GM21576 (cell line): ENCODE data around the gene SCN10A.

Experiments used
- ATAC-seq: cut with Tn5 transposase; IDR thresholded peaks from one replicate; pipeline ENCODE4 v1.9.1; 2021; ENCODE audit warnings: mild to moderate bottlenecking, moderate library complexity; ENCODE audit not compliant: unreplicated experiment

Gene SCN10A

GRCh38 chr3:38816026-38816425, at the start of gene SCN10A:
Gene SCN10A (minus strand): TSS chr3:38816217. CDS start chr3:38794010, 22,207 bp downstream.
- ATAC-seq: no peak

DNA sequence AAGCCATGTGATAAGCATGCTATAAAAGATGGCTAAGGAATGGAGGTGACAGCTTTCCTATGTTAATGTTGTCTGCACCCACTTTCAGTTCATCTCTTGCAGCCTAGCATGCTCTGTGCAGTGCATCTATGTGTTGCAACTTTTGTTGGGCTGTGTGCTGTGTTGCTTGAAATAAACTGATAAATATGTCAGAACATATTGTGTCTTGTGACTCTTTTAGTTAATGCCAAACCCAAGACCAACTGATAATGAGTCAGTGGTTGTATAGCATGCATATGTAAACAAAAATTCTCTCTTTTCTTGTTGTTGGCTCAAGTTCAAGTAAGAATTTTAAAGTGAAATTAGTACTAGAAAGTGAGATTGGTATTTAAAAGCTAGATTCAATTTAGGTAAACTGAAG, 37.0 kb upstream of the SCN10A start:
- no peak for ATAC-seq

GRCh38 chr3:38843898-38844297, 27.9 kb upstream of the SCN10A start:
- ATAC-seq: no peak

DNA sequence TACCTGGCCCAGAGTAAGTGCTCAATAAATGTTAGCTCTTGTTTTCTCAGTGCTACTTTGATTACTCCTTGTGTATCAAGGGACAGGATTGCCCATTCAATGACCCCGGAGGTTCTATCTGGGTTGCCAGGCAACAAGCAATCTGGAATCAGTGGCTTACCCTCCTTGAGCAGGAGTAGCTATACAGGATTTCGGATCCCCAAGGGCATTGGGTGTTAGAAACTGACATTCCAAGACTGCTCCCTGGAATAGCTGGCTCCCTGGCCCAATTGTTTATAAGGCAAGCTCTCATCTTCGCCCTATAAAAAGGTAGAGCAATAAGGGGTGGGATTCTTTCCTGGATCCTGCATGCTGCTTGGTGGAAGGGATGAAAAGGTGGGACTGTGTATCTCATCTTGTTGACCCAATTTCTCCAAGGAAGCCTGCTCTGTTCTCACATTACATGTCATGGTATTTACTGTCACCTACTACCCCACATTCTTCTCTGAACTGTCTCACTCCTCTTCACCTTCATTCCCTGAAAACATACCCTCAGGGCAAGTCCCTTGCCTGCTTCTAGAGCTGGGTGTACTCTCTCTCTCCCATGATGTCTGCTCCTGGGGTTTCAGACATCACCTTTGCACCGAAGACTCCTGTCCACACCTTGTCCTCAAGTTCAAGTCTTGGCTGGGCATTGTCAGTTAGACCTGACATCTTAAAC, 26.4 kb upstream of the SCN10A start:
- ATAC-seq: no peak

- no peak for ATAC-seq
These were observed 25.0 kb upstream of the SCN10A start for GRCh38 chr3:38840987-38841386.

- ATAC-seq: no peak
These were observed 21.3 kb upstream of the SCN10A start for GRCh38 chr3:38837358-38837757.

DNA sequence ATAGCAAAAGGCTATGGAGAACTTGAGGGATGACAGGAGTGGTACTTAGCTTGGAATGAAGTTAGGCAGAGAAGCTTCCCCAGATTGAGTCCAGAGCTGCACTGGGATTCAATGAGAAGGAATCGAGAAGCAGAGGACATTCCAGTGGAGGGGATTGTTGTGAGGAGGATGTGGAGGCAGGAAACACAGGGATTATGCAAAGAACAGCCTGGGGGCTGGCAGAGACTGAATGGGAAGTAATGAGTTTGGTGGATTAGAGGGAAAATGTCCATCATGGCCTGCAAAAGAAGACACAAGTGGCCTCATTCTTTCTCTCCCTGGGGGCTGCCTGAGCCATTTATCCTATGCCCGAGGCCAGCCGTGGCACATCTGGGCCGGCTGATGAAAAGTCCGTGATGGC, 20.5 kb upstream of the SCN10A start:
- no peak for ATAC-seq

DNA sequence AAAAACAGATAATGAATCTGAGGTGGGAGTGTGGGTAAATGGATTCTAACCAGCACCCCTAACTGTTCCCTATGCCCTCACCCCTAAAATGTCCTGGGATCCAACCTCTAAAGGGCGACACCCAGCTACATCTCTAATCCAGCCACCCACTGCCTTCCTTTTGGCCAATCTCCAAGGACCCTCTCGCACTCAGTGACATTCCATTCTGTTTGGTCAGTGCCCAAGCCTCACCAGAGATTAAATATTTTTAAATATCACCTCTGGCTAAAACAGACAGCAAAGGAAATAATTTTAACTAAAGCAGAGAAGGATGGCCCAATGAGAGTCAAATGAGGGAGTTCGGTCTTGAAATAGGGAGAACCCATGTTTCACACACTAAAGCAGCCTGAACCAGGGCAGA, 19.9 kb upstream of the SCN10A start:
- no peak for ATAC-seq

DNA sequence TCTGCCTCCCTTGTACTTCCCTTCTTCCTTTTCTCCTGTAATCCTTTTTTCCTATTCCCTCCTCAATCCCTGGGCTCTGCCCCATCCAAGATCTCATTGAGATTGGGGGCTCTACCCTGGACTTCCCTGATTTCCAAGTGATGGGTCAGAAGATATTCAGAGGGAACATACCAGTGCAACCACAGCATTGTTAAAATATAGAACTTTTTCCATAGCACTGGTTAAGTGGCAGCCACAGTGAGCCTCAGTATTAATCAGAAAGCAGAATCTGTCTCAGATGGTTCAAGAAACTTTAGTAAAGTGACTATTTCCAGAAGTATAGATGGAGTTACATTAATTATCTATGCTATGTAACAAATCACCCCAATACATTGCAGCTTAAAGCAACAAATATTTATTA, 18.7 kb upstream of the SCN10A start:
- no peak for ATAC-seq

DNA sequence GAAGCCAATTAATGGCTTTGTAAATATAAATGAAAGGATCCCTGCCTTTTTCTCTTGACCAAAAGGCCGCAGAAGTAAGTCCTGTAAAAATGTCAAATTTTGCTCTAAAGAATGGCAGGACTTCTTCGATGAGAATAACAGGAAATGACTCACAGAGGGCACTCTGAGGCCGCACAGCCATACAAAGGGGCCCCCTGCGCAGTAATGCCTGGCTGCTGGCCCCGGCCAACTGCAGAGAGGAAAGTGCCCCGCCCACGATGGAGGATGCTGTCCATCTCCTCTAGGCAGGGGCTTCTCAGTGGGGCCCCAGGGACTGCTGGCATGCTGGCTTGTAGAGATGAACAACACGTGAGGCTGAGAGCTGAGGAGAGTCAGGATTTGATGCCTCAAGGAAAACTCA, 18.1 kb upstream of the SCN10A start:
- no peak for ATAC-seq

GRCh38 chr3:38829404-38829803, 13.4 kb upstream of the SCN10A start:
- no peak for ATAC-seq

- ATAC-seq: no peak
These were observed 12.7 kb upstream of the SCN10A start for GRCh38 chr3:38828681-38829080.

DNA sequence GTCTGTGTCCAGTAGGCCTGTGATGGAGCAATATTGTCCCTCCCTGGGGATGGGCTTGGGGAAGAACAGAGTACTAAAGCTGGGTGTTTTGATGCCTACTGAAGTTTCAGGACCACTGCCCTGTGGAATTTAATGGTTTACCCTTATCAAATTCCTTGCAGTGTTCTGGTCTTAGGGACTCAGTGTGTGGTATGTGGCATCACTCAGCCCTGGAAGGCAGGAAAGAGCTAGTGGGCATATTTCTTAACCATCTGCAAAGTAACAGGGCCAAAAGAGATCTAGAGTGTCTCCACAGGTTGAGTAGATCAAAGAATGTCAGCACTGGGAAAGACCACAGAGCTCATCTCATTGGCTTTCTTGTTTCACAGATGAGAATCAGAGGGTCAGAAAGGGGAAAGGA, 11.8 kb upstream of the SCN10A start:
- ATAC-seq: no peak

- ATAC-seq: no peak
These were observed 10.0 kb upstream of the SCN10A start for GRCh38 chr3:38826001-38826400.

GRCh38 chr3:38824349-38824748, 8.3 kb upstream of the SCN10A start:
- ATAC-seq: no peak

- no peak for ATAC-seq
These were observed 7.7 kb upstream of the SCN10A start for GRCh38 chr3:38823722-38824121.

- no peak for ATAC-seq
These were observed 7.2 kb upstream of the SCN10A start for GRCh38 chr3:38823186-38823585.

GRCh38 chr3:38811822-38812221, 4.2 kb downstream of the SCN10A start:
- no peak for ATAC-seq

DNA sequence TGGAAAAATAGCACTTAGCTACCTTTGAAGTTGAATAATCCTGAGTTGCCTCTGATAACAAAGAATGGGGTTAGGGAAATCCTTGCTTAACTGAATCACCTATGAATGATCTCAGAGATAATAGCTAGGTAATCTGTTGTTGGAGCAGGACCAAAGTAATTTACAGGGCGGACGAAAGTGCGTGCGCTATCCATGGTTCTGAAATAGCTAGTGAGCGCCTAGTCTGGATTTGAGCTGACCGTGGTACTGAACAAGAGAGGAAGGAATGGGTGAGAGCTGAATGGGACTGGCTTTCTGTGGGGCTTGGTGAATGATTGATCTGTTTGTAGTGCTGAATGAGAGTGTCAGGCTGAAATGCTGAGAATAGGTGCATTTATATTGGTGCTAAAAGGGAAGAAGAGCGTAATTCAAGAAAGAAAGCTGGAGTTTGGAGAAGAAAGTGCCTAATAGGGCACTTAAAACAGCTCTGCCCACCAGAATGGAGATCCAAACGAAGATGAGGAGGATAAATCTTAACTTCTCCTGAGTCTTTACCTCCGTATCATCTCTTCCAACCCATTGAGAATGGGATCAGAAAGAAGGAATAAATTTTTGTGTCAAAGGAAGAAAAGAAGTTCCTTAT, 10.1 kb downstream of the SCN10A start:
- no peak for ATAC-seq

DNA sequence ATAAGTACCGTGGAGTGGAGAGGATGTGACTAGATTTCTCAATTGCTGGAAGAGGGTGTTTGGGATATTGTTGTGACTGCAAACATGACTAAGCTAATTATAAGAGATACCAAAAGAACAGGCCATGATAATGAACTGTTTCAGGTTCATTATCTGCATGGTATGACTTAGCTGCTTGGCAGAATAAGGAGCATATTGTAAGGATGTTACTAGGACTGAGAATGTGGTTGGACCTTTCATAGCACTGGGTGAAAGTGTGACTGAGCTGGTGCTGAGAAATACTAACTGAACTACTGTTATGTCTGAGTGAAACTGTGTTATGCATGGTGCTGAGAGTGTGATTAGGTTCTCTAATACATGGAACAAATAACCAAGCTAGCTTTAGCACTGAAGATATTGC, 11.0 kb downstream of the SCN10A start:
- ATAC-seq: no peak

DNA sequence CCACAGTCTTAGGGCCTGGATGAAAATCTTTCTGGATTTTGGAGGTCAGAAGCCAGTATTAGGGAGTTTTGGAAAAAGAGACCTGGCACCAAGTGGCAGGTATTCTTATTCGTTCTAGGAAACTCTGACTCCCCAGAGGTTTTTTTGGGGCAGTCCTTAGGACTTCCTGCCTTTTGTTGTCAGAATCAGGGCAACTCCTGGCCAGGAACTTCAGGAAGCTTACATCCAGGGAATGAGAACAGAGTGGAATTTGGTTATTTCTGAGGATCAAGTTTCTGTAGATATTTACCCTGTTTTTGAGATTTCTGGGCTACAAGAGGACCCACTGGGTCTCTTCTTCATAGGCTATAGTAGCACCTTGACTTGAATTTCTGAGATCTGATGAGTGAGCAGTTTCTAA, 15.5 kb downstream of the SCN10A start:
- no peak for ATAC-seq

- no peak for ATAC-seq
These were observed 22.3 kb downstream of the SCN10A start for GRCh38 chr3:38793721-38794120.

GRCh38 chr3:38792983-38793382, 23.0 kb downstream of the SCN10A start:
- no peak for ATAC-seq
